Smooth muscle cell of the umbilical artery (primary cell): ENCODE results near the gene ARMC10. TPM values are rescaled to one million over a fixed set of nuclear protein-coding genes. Genes with fewer than 3 reads are reported as not detected.

Source experiments
- total RNA-seq: library from RNA; depleted of rRNA; stranded (reverse); fragments of >200 nt; gene quantifications from 2 replicates; pipeline ENCODE4 v1.2.3, GENCODE V29; 2014

Gene ARMC10
- total RNA-seq, result 41.9 and 44.2 TPM in 2 replicates

DNA sequence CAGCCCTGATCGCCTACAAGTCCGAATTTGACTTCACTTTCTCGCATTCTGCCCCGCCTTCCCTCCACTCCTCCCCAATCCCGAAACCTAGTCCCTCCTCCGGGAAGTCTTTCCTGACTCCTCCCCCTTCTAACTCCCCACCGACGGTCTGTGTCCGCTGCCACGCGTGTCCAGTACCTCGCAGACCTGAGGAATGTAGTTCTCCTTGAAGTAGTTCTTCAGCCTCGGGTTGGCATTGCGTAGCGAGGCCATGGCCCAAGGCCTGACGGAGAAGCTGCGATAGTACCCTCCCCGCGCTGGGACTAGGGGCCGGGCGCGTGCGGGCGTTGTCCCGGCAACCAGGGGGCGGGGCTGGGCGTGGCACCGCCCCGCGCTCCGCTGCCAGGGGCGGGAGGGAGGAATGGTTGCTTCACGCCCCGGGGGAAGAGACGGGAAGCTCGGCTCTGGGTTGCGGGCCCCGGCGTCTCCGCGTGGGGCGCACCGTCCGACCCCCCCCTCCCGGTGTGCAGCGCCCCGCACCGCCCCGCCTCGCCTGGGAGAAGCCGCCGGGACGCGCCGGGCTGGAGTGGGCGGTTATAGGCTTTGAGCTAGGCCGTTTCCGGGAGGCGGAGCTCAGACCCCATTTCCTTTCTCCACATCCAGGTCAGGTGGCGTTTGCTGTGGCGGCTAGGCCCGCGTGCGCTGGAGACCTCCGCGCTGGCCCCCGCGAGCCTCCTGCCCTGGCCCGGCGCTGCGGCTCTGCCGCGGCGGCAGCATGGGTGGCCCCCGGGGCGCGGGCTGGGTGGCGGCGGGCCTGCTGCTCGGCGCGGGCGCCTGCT, at the start of gene ARMC10, which contains the start of gene FBXL13:
Gene ARMC10, plus strand, starts transcription at position 622 of the 818 bp plus-strand sequence. Its CDS starts 133 bp downstream, at position 755.
Gene FBXL13, minus strand, starts transcription at position 278 of the 818 bp plus-strand sequence.

Other genes with a start within 250 kb of the ARMC10 start
- gene LRRC17, start 162.1 kb upstream of the ARMC10 start, total RNA-seq, result 28.2 and 69.2 TPM in 2 replicates
- 2.1 and 2.3 TPM in 2 replicates for gene FBXL13, start 344 bp upstream of the ARMC10 start, total RNA-seq
- 8.9 and 11.0 TPM in 2 replicates for gene NAPEPLD, start 74.0 kb downstream of the ARMC10 start, total RNA-seq
- gene PMPCB, start 222.3 kb downstream of the ARMC10 start, total RNA-seq, result 54.0 and 68.6 TPM in 2 replicates